Bronchial smooth muscle cell (primary cell): Measurements from ENCODE around the gene CDX4. TPM values are rescaled to one million over a fixed set of nuclear protein-coding genes. Genes with fewer than 3 reads are reported as not detected.

ENCODE experiments used
- total RNA-seq: library from RNA; depleted of rRNA; stranded (reverse); fragments of >200 nt; gene quantifications from 2 replicates; pipeline ENCODE4 v1.2.1, GENCODE V29; 2014

Gene CDX4, protein sequence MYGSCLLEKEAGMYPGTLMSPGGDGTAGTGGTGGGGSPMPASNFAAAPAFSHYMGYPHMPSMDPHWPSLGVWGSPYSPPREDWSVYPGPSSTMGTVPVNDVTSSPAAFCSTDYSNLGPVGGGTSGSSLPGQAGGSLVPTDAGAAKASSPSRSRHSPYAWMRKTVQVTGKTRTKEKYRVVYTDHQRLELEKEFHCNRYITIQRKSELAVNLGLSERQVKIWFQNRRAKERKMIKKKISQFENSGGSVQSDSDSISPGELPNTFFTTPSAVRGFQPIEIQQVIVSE
- total RNA-seq, result not detected in 2 replicates

DNA sequence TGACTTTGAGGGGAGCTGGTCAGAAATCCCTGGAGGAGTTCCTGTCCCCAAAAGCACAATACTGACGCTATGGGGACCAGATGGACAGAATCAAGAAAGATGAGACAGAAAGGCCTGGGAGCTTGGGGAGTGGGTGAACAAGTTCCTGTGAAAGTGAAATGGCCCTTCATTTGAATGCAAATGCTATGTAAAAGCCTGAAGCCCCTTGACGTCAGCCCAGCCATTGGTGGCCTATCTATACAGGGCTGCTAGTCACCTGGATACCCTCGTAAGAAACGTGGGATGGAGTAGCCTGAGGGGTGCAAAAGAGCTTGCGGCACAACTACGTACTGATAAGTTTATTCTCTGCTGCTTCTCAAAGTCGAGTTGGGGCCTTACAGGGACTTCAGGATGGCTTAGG lies at the start of gene CDX4:
Gene CDX4, plus strand, starts transcription at position 223 of the 400 bp plus-strand sequence. CDS start 201 bp downstream, outside the sequence.

Other genes starting within 250 kb of the CDX4 start
- 2.5 and 3.5 TPM in 2 replicates for gene NAP1L2, start 232.2 kb upstream of the CDX4 start, total RNA-seq
- gene CHIC1, start 116.1 kb downstream of the CDX4 start, total RNA-seq, result 9.9 and 15.2 TPM in 2 replicates